ENCODE data around the gene UPK1A.
A peak's percentile ranks its signal among the peaks of the same experiment; 100 is the strongest.
"Not testable (repeated sequence)": the region's sequence is repeated elsewhere in the genome, so short reads cannot be mapped to it uniquely, and the experiment has no call there.

Gene UPK1A

GRCh38 chr19:35689836-35690235, 23.5 kb downstream of the UPK1A start:
- no peaks in the 10 kb centered on the region for H3K36me3 Mint-ChIP-seq (ENCODE audit: low read depth)
- no peak overlapping the region for H3K27ac Mint-ChIP-seq
- H3K4me3 Mint-ChIP-seq = no peak overlapping the region
- H3K27me3 Mint-ChIP-seq = peaks cover 3% of the 10 kb centered on the region
- H3K9me3 Mint-ChIP-seq = no peaks in the 10 kb centered on the region
- H3K4me1 Mint-ChIP-seq (ENCODE audit: low read depth) = peaks cover 4% of the 10 kb centered on the region
- intact Hi-C loops (cut with micrococcal nuclease) = loop anchor here (5.0 kb wide), 1 partner anchor 242 kb away; no protein-coding TSS in a partner anchor

- H3K4me1 Mint-ChIP-seq (ENCODE audit: low read depth); H3K27me3 Mint-ChIP-seq; H3K36me3 Mint-ChIP-seq (ENCODE audit: low read depth); H3K4me3 Mint-ChIP-seq; H3K9me3 Mint-ChIP-seq; H3K27ac Mint-ChIP-seq: not testable (repeated sequence)
- intact Hi-C loops (cut with micrococcal nuclease) = loop anchor here (5.0 kb wide), 1 partner anchor 241 kb away; no protein-coding TSS in a partner anchor
Observed at GRCh38 chr19:35691106-35691505, 24.8 kb downstream of the UPK1A start.

GRCh38 chr19:35692010-35692409, 25.7 kb downstream of the UPK1A start:
- H3K9me3 Mint-ChIP-seq = no peaks in the 10 kb centered on the region
- intact Hi-C loops (cut with micrococcal nuclease) = loop anchor here (5.0 kb wide), 1 partner anchor 240 kb away; no protein-coding TSS in a partner anchor
- no peak overlapping the region for H3K27ac Mint-ChIP-seq
- H3K36me3 Mint-ChIP-seq (ENCODE audit: low read depth) = no peaks in the 10 kb centered on the region
- peaks cover 4% of the 10 kb centered on the region for H3K27me3 Mint-ChIP-seq
- H3K4me3 Mint-ChIP-seq = no peak overlapping the region
- peaks cover 4% of the 10 kb centered on the region for H3K4me1 Mint-ChIP-seq (ENCODE audit: low read depth)

GRCh38 chr19:35693422-35693821, 27.1 kb downstream of the UPK1A start:
- intact Hi-C loops (cut with micrococcal nuclease) = loop anchor here (1.0 to 5.0 kb wide), 2 partner anchors 24 to 239 kb away; no protein-coding TSS in a partner anchor
- peaks cover 4% of the 10 kb centered on the region for H3K27me3 Mint-ChIP-seq
- no peaks in the 10 kb centered on the region for H3K36me3 Mint-ChIP-seq (ENCODE audit: low read depth)
- H3K4me3 Mint-ChIP-seq = no peak overlapping the region
- H3K4me1 Mint-ChIP-seq (ENCODE audit: low read depth) = peaks cover 4% of the 10 kb centered on the region
- no peaks in the 10 kb centered on the region for H3K9me3 Mint-ChIP-seq
- H3K27ac Mint-ChIP-seq = no peak overlapping the region

GRCh38 chr19:35693835-35694599, 27.7 kb downstream of the UPK1A start:
- intact Hi-C loops (cut with micrococcal nuclease) = loop anchor here (1.0 to 5.0 kb wide), 2 partner anchors 23 to 238 kb away; no protein-coding TSS in a partner anchor
- no peaks in the 10 kb centered on the region for H3K9me3 Mint-ChIP-seq
- H3K4me3 Mint-ChIP-seq = no peak overlapping the region
- peaks cover 4% of the 10 kb centered on the region for H3K27me3 Mint-ChIP-seq
- H3K4me1 Mint-ChIP-seq (ENCODE audit: low read depth) = peaks cover 4% of the 10 kb centered on the region
- no peak overlapping the region for H3K27ac Mint-ChIP-seq
- no peaks in the 10 kb centered on the region for H3K36me3 Mint-ChIP-seq (ENCODE audit: low read depth)

GRCh38 chr19:35695895-35696422, 29.6 kb downstream of the UPK1A start:
- H3K27ac Mint-ChIP-seq = no peak overlapping the region
- intact Hi-C loops (cut with micrococcal nuclease) = no loop called here
- peaks cover 4% of the 10 kb centered on the region for H3K4me1 Mint-ChIP-seq (ENCODE audit: low read depth)
- no peaks in the 10 kb centered on the region for H3K9me3 Mint-ChIP-seq
- no peaks in the 10 kb centered on the region for H3K36me3 Mint-ChIP-seq (ENCODE audit: low read depth)
- no peak overlapping the region for H3K4me3 Mint-ChIP-seq
- H3K27me3 Mint-ChIP-seq = peaks cover 8% of the 10 kb centered on the region

GRCh38 chr19:35696835-35697234, 30.5 kb downstream of the UPK1A start:
- H3K4me3 Mint-ChIP-seq = no peak overlapping the region
- intact Hi-C loops (cut with micrococcal nuclease) = no loop called here
- H3K27me3 Mint-ChIP-seq = peaks cover 10% of the 10 kb centered on the region
- no peaks in the 10 kb centered on the region for H3K36me3 Mint-ChIP-seq (ENCODE audit: low read depth)
- H3K9me3 Mint-ChIP-seq = no peaks in the 10 kb centered on the region
- no peak overlapping the region for H3K27ac Mint-ChIP-seq
- H3K4me1 Mint-ChIP-seq (ENCODE audit: low read depth) = peaks cover 4% of the 10 kb centered on the region

GRCh38 chr19:35702223-35703012, 36.1 kb downstream of the UPK1A start:
- no peaks in the 10 kb centered on the region for H3K36me3 Mint-ChIP-seq (ENCODE audit: low read depth)
- peaks cover 39% of the 10 kb centered on the region for H3K27me3 Mint-ChIP-seq
- peak overlapping the region; percentile 46 for H3K27ac Mint-ChIP-seq
- intact Hi-C loops (cut with micrococcal nuclease) = no loop called here
- H3K9me3 Mint-ChIP-seq = no peaks in the 10 kb centered on the region
- peaks cover 9% of the 10 kb centered on the region for H3K4me1 Mint-ChIP-seq (ENCODE audit: low read depth)
- peak overlapping the region; percentile 86 for H3K4me3 Mint-ChIP-seq

- H3K27ac Mint-ChIP-seq = no peak overlapping the region
- intact Hi-C loops (cut with micrococcal nuclease) = no loop called here
- no peak overlapping the region for H3K4me3 Mint-ChIP-seq
- no peaks in the 10 kb centered on the region for H3K9me3 Mint-ChIP-seq
- H3K4me1 Mint-ChIP-seq (ENCODE audit: low read depth) = peaks cover 9% of the 10 kb centered on the region
- H3K27me3 Mint-ChIP-seq = peaks cover 42% of the 10 kb centered on the region
- no peaks in the 10 kb centered on the region for H3K36me3 Mint-ChIP-seq (ENCODE audit: low read depth)
Observed at GRCh38 chr19:35703343-35703742, 37.0 kb downstream of the UPK1A start.

GRCh38 chr19:35704218-35704617, 37.9 kb downstream of the UPK1A start, which contains the start of gene ZBTB32:
TSS of gene ZBTB32 (plus strand) at chr19:35704558. CDS start at chr19:35714627, 10,069 bp downstream.
- Mint-ChIP-seq H3K27me3 (peaks cover 42% of the 10 kb centered on the region), H3K9me3 (no peaks in the 10 kb centered on the region), H3K4me1 (ENCODE audit: low read depth) (peaks cover 9% of the 10 kb centered on the region), H3K4me3 (no peak within 1 kb of the TSS), H3K36me3 (ENCODE audit: low read depth) (no peaks in the 10 kb centered on the region), H3K27ac (no peak within 1 kb of the TSS)
- intact Hi-C loops (cut with micrococcal nuclease) = no loop called here

GRCh38 chr19:35708391-35708790, 42.1 kb downstream of the UPK1A start:
- H3K4me1 Mint-ChIP-seq (ENCODE audit: low read depth) = peaks cover 7% of the 10 kb centered on the region
- no peaks in the 10 kb centered on the region for H3K9me3 Mint-ChIP-seq
- no peak overlapping the region for H3K4me3 Mint-ChIP-seq
- intact Hi-C loops (cut with micrococcal nuclease) = no loop called here
- no peaks in the 10 kb centered on the region for H3K36me3 Mint-ChIP-seq (ENCODE audit: low read depth)
- peaks cover 33% of the 10 kb centered on the region for H3K27me3 Mint-ChIP-seq
- no peak overlapping the region for H3K27ac Mint-ChIP-seq

- Mint-ChIP-seq H3K36me3 (ENCODE audit: low read depth) (no peaks in the 10 kb centered on the region), H3K9me3 (no peaks in the 10 kb centered on the region), H3K4me1 (ENCODE audit: low read depth) (peaks cover 23% of the 10 kb centered on the region), H3K4me3 (no peak overlapping the region), H3K27me3 (peaks cover 32% of the 10 kb centered on the region), H3K27ac (no peak overlapping the region)
- intact Hi-C loops (cut with micrococcal nuclease) = no loop called here
Observed at GRCh38 chr19:35710784-35711723, 44.7 kb downstream of the UPK1A start.
